ENCODE measurements around the gene RTN3. TPM values are rescaled to one million over a fixed set of nuclear protein-coding genes. Genes with fewer than 3 reads are reported as not detected.

RTN3 gene
- total RNA-seq, 1 experiment from 2014 or later = 64.1 TPM

Other genes with a start within 250 kb of the RTN3 start
- not detected in 2 replicates for gene PLAAT5, start 190.3 kb upstream of the RTN3 start, total RNA-seq (2014; rRNA removed)
- 0.51 TPM in 1 of 2 replicates, not detected in the other for gene LGALS12, start 175.4 kb upstream of the RTN3 start, total RNA-seq (2014; rRNA removed)
- gene PLAAT4, start 144.7 kb upstream of the RTN3 start, total RNA-seq (2014; rRNA removed) = 3.5 and 7.0 TPM in 2 replicates
- not detected in 2 replicates for gene PLAAT2, start 118.1 kb upstream of the RTN3 start, total RNA-seq (2014; rRNA removed)
- 8.5 and 19.1 TPM in 2 replicates for gene PLAAT3, start 67.1 kb upstream of the RTN3 start, total RNA-seq (2014; rRNA removed)
- gene ATL3, start 10.1 kb upstream of the RTN3 start, total RNA-seq (2014; rRNA removed) = 104 and 119 TPM in 2 replicates
- 23.3 and 24.8 TPM in 2 replicates for gene ZFTA, start 87.3 kb downstream of the RTN3 start, total RNA-seq (2014; rRNA removed)
- 31.7 and 33.8 TPM in 2 replicates for gene SPINDOC, start 132.0 kb downstream of the RTN3 start, total RNA-seq (2014; rRNA removed)
- 14.6 and 16.4 TPM in 2 replicates for gene MARK2, start 157.6 kb downstream of the RTN3 start, total RNA-seq (2014; rRNA removed)
- 0.23 and 0.58 TPM in 2 replicates for gene RCOR2, start 235.7 kb downstream of the RTN3 start, total RNA-seq (2014; rRNA removed)

All from LHCN-M2 (cell line).